IgD-negative memory B cell (primary cell): ENCODE data around the gene COA3. TPM values are rescaled to one million over a fixed set of nuclear protein-coding genes. Genes with fewer than 3 reads are reported as not detected.

ENCODE experiments used
- H3K27ac Mint-ChIP-seq, 3 donors: one replicate each; pipeline ENCODE4 v1.8.0; 2020 to 2022; ENCODE audit warnings: mild to moderate bottlenecking in 3 of 3, mixed read lengths in 3 of 3, moderate library complexity in 1 of 3
- H3K27me3 Mint-ChIP-seq: one replicate; pipeline ENCODE4 v1.8.0; 2021; ENCODE audit warnings: mixed read lengths
- H3K36me3 Mint-ChIP-seq: one replicate; pipeline ENCODE4 v1.8.0; 2020; ENCODE audit warnings: mild to moderate bottlenecking, mixed read lengths
- H3K4me1 Mint-ChIP-seq, 3 donors: one replicate each; pipeline ENCODE4 v1.8.0; 2020 to 2022; ENCODE audit warnings: mixed read lengths in 3 of 3, mild to moderate bottlenecking in 1 of 3
- H3K4me3 Mint-ChIP-seq, 4 donors: one replicate each; pipeline ENCODE4 v1.8.0; 2020 to 2022; ENCODE audit warnings: mild to moderate bottlenecking in 4 of 4, mixed read lengths in 4 of 4, moderate library complexity in 3 of 4
- H3K9me3 Mint-ChIP-seq, 3 donors: one replicate each; pipeline ENCODE4 v1.8.0; 2020 to 2021; ENCODE audit warnings: mixed read lengths in 3 of 3, mild to moderate bottlenecking in 1 of 3
- polyA plus RNA-seq: library from polyadenylated mRNA; unstranded; fragments of 300-500 nt; fragmentation: Illumina TruSeq; gene quantifications from one replicate; pipeline ENCODE4 v1.2.3, GENCODE V29; 2021

Gene COA3
- polyA plus RNA-seq, 1 donor from 2014 or later: 117 TPM

GRCh38 chr17:42797067-42798007 is 1.2 kb downstream of the COA3 start:
- H3K9me3 Mint-ChIP-seq: no peaks in the 10 kb centered on the region
- no peaks in the 10 kb centered on the region for H3K27me3 Mint-ChIP-seq
- H3K27ac Mint-ChIP-seq: peak overlapping the region in 2 of 3 donors; percentile 13 to 67
- H3K36me3 Mint-ChIP-seq: peaks cover 6% of the 10 kb centered on the region
- H3K4me1 Mint-ChIP-seq: peaks cover 9 to 17% (median 13%) of the 10 kb centered on the region in 3 donors
- H3K4me3 Mint-ChIP-seq: peak overlapping the region; percentile 65 to 98 (median 96)

- Mint-ChIP-seq H3K4me3 (peak overlapping the region in 3 of 4 donors; percentile 35 to 61 (median 45)), H3K9me3 (no peaks in the 10 kb centered on the region), H3K27ac (peak overlapping the region in 1 of 3 donors; percentile 67), H3K27me3 (no peaks in the 10 kb centered on the region), H3K36me3 (peaks cover 6% of the 10 kb centered on the region), H3K4me1 (peaks cover 9 to 17% (median 13%) of the 10 kb centered on the region in 3 donors)
Observed at GRCh38 chr17:42796066-42796758, 2.3 kb downstream of the COA3 start.

GRCh38 chr17:42795465-42795864 is 3.0 kb downstream of the COA3 start:
- no peaks in the 10 kb centered on the region for H3K27me3 Mint-ChIP-seq
- peak overlapping the region in 2 of 4 donors; percentile 45 to 61 for H3K4me3 Mint-ChIP-seq
- peaks cover 9 to 17% (median 13%) of the 10 kb centered on the region in 3 donors for H3K4me1 Mint-ChIP-seq
- H3K9me3 Mint-ChIP-seq: no peaks in the 10 kb centered on the region
- H3K36me3 Mint-ChIP-seq: peaks cover 6% of the 10 kb centered on the region
- H3K27ac Mint-ChIP-seq: peak overlapping the region in 2 of 3 donors; percentile 28 to 67

- peak overlapping the region in 2 of 3 donors; percentile 28 to 67 for H3K27ac Mint-ChIP-seq
- H3K4me1 Mint-ChIP-seq: peaks cover 9 to 17% (median 13%) of the 10 kb centered on the region in 3 donors
- H3K9me3 Mint-ChIP-seq: no peaks in the 10 kb centered on the region
- peaks cover 6% of the 10 kb centered on the region for H3K36me3 Mint-ChIP-seq
- no peaks in the 10 kb centered on the region for H3K27me3 Mint-ChIP-seq
- H3K4me3 Mint-ChIP-seq: peak overlapping the region in 2 of 4 donors; percentile 45 to 61
Observed at GRCh38 chr17:42795061-42795460, 3.4 kb downstream of the COA3 start.

GRCh38 chr17:42792545-42792944 is 6.0 kb downstream of the COA3 start:
- Mint-ChIP-seq H3K27me3 (peaks cover 1% of the 10 kb centered on the region), H3K4me3 (no peak overlapping the region), H3K9me3 (no peaks in the 10 kb centered on the region), H3K36me3 (peaks cover 2% of the 10 kb centered on the region), H3K4me1 (peaks cover 1 to 8% (median 4%) of the 10 kb centered on the region in 3 donors), H3K27ac (no peak overlapping the region)

- Mint-ChIP-seq H3K9me3 (no peaks in the 10 kb centered on the region), H3K36me3 (peaks cover 2% of the 10 kb centered on the region), H3K27ac (no peak overlapping the region), H3K4me1 (peaks cover 0 to 4% (median 1%) of the 10 kb centered on the region in 3 donors), H3K27me3 (peaks cover 5% of the 10 kb centered on the region), H3K4me3 (no peak overlapping the region)
Observed at GRCh38 chr17:42791948-42792347, 6.6 kb downstream of the COA3 start.

GRCh38 chr17:42787266-42787665 is 11.2 kb downstream of the COA3 start:
- H3K4me3 Mint-ChIP-seq: no peak overlapping the region
- peaks cover 45% of the 10 kb centered on the region for H3K27me3 Mint-ChIP-seq

GRCh38 chr17:42784811-42785592 is 13.5 kb downstream of the COA3 start:
- Mint-ChIP-seq H3K27me3 (peaks cover 56% of the 10 kb centered on the region), H3K36me3 (no peaks in the 10 kb centered on the region), H3K9me3 (no peaks in the 10 kb centered on the region), H3K4me3 (peak overlapping the region in 1 of 4 donors; percentile 49), H3K4me1 (peaks cover 5 to 13% (median 12%) of the 10 kb centered on the region in 3 donors), H3K27ac (peak overlapping the region in 1 of 3 donors; percentile 63)

More at GRCh38 chr17:42787266-42787665, 11.2 kb downstream of the COA3 start:
- no peaks in the 10 kb centered on the region for H3K9me3 Mint-ChIP-seq
- no peak overlapping the region for H3K27ac Mint-ChIP-seq
- no peaks in the 10 kb centered on the region for H3K36me3 Mint-ChIP-seq
- H3K4me1 Mint-ChIP-seq: peaks cover 5 to 12% (median 9%) of the 10 kb centered on the region in 3 donors

- peaks cover 61% of the 10 kb centered on the region for H3K27me3 Mint-ChIP-seq
- no peak overlapping the region for H3K27ac Mint-ChIP-seq
- no peaks in the 10 kb centered on the region for H3K9me3 Mint-ChIP-seq
- H3K36me3 Mint-ChIP-seq: peaks cover 3% of the 10 kb centered on the region
- peak overlapping the region in 1 of 4 donors; percentile 49 for H3K4me3 Mint-ChIP-seq
- peaks cover 5 to 13% (median 12%) of the 10 kb centered on the region in 3 donors for H3K4me1 Mint-ChIP-seq
Observed at GRCh38 chr17:42784409-42784808, 14.1 kb downstream of the COA3 start.

- H3K4me1 Mint-ChIP-seq: peaks cover 5 to 13% (median 12%) of the 10 kb centered on the region in 3 donors
- H3K9me3 Mint-ChIP-seq: no peaks in the 10 kb centered on the region
- peaks cover 61% of the 10 kb centered on the region for H3K27me3 Mint-ChIP-seq
- H3K36me3 Mint-ChIP-seq: peaks cover 7% of the 10 kb centered on the region
- no peak overlapping the region for H3K4me3 Mint-ChIP-seq
- no peak overlapping the region for H3K27ac Mint-ChIP-seq
Observed at GRCh38 chr17:42783791-42784138, 14.7 kb downstream of the COA3 start.

GRCh38 chr17:42783062-42783790 is 15.3 kb downstream of the COA3 start:
- Mint-ChIP-seq H3K9me3 (no peaks in the 10 kb centered on the region), H3K4me3 (peak overlapping the region in 1 of 4 donors; percentile 15), H3K27ac (peak overlapping the region in 1 of 3 donors; percentile 34), H3K4me1 (peaks cover 5 to 13% (median 12%) of the 10 kb centered on the region in 3 donors), H3K36me3 (peaks cover 7% of the 10 kb centered on the region), H3K27me3 (peaks cover 61% of the 10 kb centered on the region)

- H3K4me1 Mint-ChIP-seq: peaks cover 5 to 13% (median 12%) of the 10 kb centered on the region in 3 donors
- H3K36me3 Mint-ChIP-seq: peaks cover 7% of the 10 kb centered on the region
- H3K27me3 Mint-ChIP-seq: peaks cover 59% of the 10 kb centered on the region
- no peaks in the 10 kb centered on the region for H3K9me3 Mint-ChIP-seq
- no peak overlapping the region for H3K27ac Mint-ChIP-seq
- no peak overlapping the region for H3K4me3 Mint-ChIP-seq
Observed at GRCh38 chr17:42782166-42783061, 16.1 kb downstream of the COA3 start.

- no peak overlapping the region for H3K4me3 Mint-ChIP-seq
- H3K27ac Mint-ChIP-seq: no peak overlapping the region
- no peaks in the 10 kb centered on the region for H3K9me3 Mint-ChIP-seq
- peaks cover 7% of the 10 kb centered on the region for H3K36me3 Mint-ChIP-seq
- H3K27me3 Mint-ChIP-seq: peaks cover 54% of the 10 kb centered on the region
- peaks cover 5 to 13% (median 12%) of the 10 kb centered on the region in 3 donors for H3K4me1 Mint-ChIP-seq
Observed at GRCh38 chr17:42781639-42782165, 16.8 kb downstream of the COA3 start.
